HAP-1 (cell line): ENCODE results near the gene HTR7.
"Not testable (repeated sequence)": the region's sequence is repeated elsewhere in the genome, so short reads cannot be mapped to it uniquely, and the experiment has no call there.

Experiments
- DNase-seq, 2 experiments: peaks; one replicate each; pipeline ENCODE4 v3.0.0-alpha.2; 2016 to 2020; ENCODE audit warnings: low spot score in 2 of 2
- H3K27me3 ChIP-seq: fragments of 250-450 bp; sonication (Bioruptor Pico); 2 replicates; pipeline ENCODE4 v1.5.1; 2020; ENCODE audit warnings: low read depth, mild to moderate bottlenecking, moderate library complexity
- H3K36me3 ChIP-seq: fragments of 250-450 bp; sonication (Bioruptor Pico); replicated peaks from 2 replicates; pipeline ENCODE4 v1.5.1; 2020; ENCODE audit warnings: mild to moderate bottlenecking
- H3K4me1 ChIP-seq: fragments of 250-450 bp; sonication (Bioruptor Pico); 2 replicates; pipeline ENCODE4 v1.5.1; 2020; ENCODE audit warnings: mild to moderate bottlenecking
- H3K4me3 ChIP-seq: fragments of 250-450 bp; sonication (Bioruptor Pico); 2 replicates; pipeline ENCODE4 v1.5.1; 2020; ENCODE audit warnings: mild to moderate bottlenecking, moderate library complexity
- H3K9me3 ChIP-seq: fragments of 250-450 bp; sonication (Bioruptor Pico); 2 replicates; pipeline ENCODE4 v1.5.1; 2020; ENCODE audit warnings: mild to moderate bottlenecking, moderate library complexity
- in situ Hi-C: fragments of 300-500 bp; cut with MboI; formaldehyde crosslinking; loops from 3 replicates; pipeline ENCODE4 v1.14.3; 2020; ENCODE audit warnings: low sequenced_read_pairs, inconsistent platforms, mixed read lengths

HTR7 gene

GRCh38 chr10:90847436-90847835, 10.4 kb downstream of the HTR7 start:
- in situ Hi-C loops, result no loop called here
- H3K9me3 ChIP-seq, result peaks cover 10% of the 10 kb centered on the region
- no peaks in the 10 kb centered on the region for H3K36me3 ChIP-seq
- peaks cover 3% of the 10 kb centered on the region; the same call in 1 of the 2 replicates for H3K27me3 ChIP-seq
- DNase-seq, result no peak
- no peak overlapping the region for H3K4me3 ChIP-seq
- no peaks in the 10 kb centered on the region for H3K4me1 ChIP-seq

- Histone ChIP-seq H3K36me3 (no peaks in the 10 kb centered on the region), H3K27me3 (peaks cover 3% of the 10 kb centered on the region; the same call in 1 of the 2 replicates), H3K4me1 (no peaks in the 10 kb centered on the region), H3K9me3 (peaks cover 10% of the 10 kb centered on the region), H3K4me3 (no peak overlapping the region)
- in situ Hi-C loops, result no loop called here
- no peak for DNase-seq
Observed at GRCh38 chr10:90846746-90847145, 11.1 kb downstream of the HTR7 start.

- H3K27me3 ChIP-seq, result peaks cover 3% of the 10 kb centered on the region; the same call in 1 of the 2 replicates
- in situ Hi-C loops, result no loop called here
- peaks cover 5% of the 10 kb centered on the region for H3K9me3 ChIP-seq
- H3K4me1 ChIP-seq, result no peaks in the 10 kb centered on the region
- H3K36me3 ChIP-seq, result no peaks in the 10 kb centered on the region
- H3K4me3 ChIP-seq, result no peak overlapping the region
- no peak for DNase-seq
Observed at GRCh38 chr10:90845726-90846125, 12.1 kb downstream of the HTR7 start.

- in situ Hi-C loops, result no loop called here
- Histone ChIP-seq H3K36me3 (no peaks in the 10 kb centered on the region), H3K4me3 (no peak overlapping the region), H3K4me1 (no peaks in the 10 kb centered on the region), H3K9me3 (no peaks in the 10 kb centered on the region), H3K27me3 (peaks cover 3% of the 10 kb centered on the region; the same call in 1 of the 2 replicates)
- DNase-seq, result no peak
Observed at GRCh38 chr10:90842725-90843124, 15.1 kb downstream of the HTR7 start.

GRCh38 chr10:90837486-90837885, 20.4 kb downstream of the HTR7 start:
- in situ Hi-C loops, result no loop called here
- Histone ChIP-seq H3K27me3 (no peaks in the 10 kb centered on the region), H3K36me3 (no peaks in the 10 kb centered on the region), H3K4me3 (no peak overlapping the region), H3K9me3 (no peaks in the 10 kb centered on the region), H3K4me1 (no peaks in the 10 kb centered on the region)
- DNase-seq, result no peak

GRCh38 chr10:90834326-90834725, 23.5 kb downstream of the HTR7 start:
- no peak overlapping the region for H3K4me3 ChIP-seq
- H3K36me3 ChIP-seq, result no peaks in the 10 kb centered on the region
- no peaks in the 10 kb centered on the region for H3K4me1 ChIP-seq
- no peaks in the 10 kb centered on the region for H3K9me3 ChIP-seq
- in situ Hi-C loops, result no loop called here
- H3K27me3 ChIP-seq, result no peaks in the 10 kb centered on the region
- no peak for DNase-seq

- no peaks in the 10 kb centered on the region for H3K27me3 ChIP-seq
- H3K9me3 ChIP-seq, result no peaks in the 10 kb centered on the region
- no peak for DNase-seq
- no peaks in the 10 kb centered on the region for H3K36me3 ChIP-seq
- no peaks in the 10 kb centered on the region for H3K4me1 ChIP-seq
- in situ Hi-C loops, result no loop called here
- H3K4me3 ChIP-seq, result no peak overlapping the region
Observed at GRCh38 chr10:90832111-90832510, 25.7 kb downstream of the HTR7 start.

- in situ Hi-C loops, result no loop called here
- Histone ChIP-seq H3K9me3 (peaks cover 14% of the 10 kb centered on the region; the same call in 1 of the 2 replicates), H3K4me1 (peaks cover 5% of the 10 kb centered on the region; the same call in 1 of the 2 replicates), H3K27me3 (no peaks in the 10 kb centered on the region), H3K4me3 (no peak overlapping the region), H3K36me3 (no peaks in the 10 kb centered on the region)
- DNase-seq, result peak in 1 of 2 experiments; percentile 39
Observed at GRCh38 chr10:90822508-90822907, 35.3 kb downstream of the HTR7 start.

GRCh38 chr10:90821864-90822263, 36.0 kb downstream of the HTR7 start:
- H3K27me3 ChIP-seq, H3K36me3 ChIP-seq, DNase-seq, H3K4me1 ChIP-seq, H3K4me3 ChIP-seq, in situ Hi-C loops: not testable (repeated sequence)
- H3K9me3 ChIP-seq, result peaks cover 14% of the 10 kb centered on the region; the same call in 1 of the 2 replicates

GRCh38 chr10:90819911-90820310, 37.9 kb downstream of the HTR7 start:
- no peak for DNase-seq
- H3K27me3 ChIP-seq, result no peaks in the 10 kb centered on the region
- H3K4me1 ChIP-seq, result peaks cover 5% of the 10 kb centered on the region; the same call in 1 of the 2 replicates
- H3K9me3 ChIP-seq, result peaks cover 14% of the 10 kb centered on the region; the same call in 1 of the 2 replicates
- no peak overlapping the region for H3K4me3 ChIP-seq
- in situ Hi-C loops, result no loop called here
- no peaks in the 10 kb centered on the region for H3K36me3 ChIP-seq

GRCh38 chr10:90818736-90819135, 39.1 kb downstream of the HTR7 start:
- Histone ChIP-seq H3K9me3 (peaks cover 14% of the 10 kb centered on the region; the same call in 1 of the 2 replicates), H3K36me3 (no peaks in the 10 kb centered on the region), H3K27me3 (no peaks in the 10 kb centered on the region), H3K4me3 (no peak overlapping the region), H3K4me1 (peaks cover 5% of the 10 kb centered on the region; the same call in 1 of the 2 replicates)
- no peak for DNase-seq
- in situ Hi-C loops, result no loop called here

- in situ Hi-C loops, result no loop called here
- Histone ChIP-seq H3K36me3 (no peaks in the 10 kb centered on the region), H3K9me3 (peaks cover 9% of the 10 kb centered on the region; the same call in 1 of the 2 replicates), H3K27me3 (no peaks in the 10 kb centered on the region), H3K4me1 (peaks cover 5% of the 10 kb centered on the region; the same call in 1 of the 2 replicates), H3K4me3 (no peak overlapping the region)
- DNase-seq, result no peak
Observed at GRCh38 chr10:90817128-90817889, 40.5 kb downstream of the HTR7 start.

- in situ Hi-C loops, result no loop called here
- Histone ChIP-seq H3K4me1 (peaks cover 5% of the 10 kb centered on the region; the same call in 1 of the 2 replicates), H3K4me3 (no peak overlapping the region), H3K27me3 (no peaks in the 10 kb centered on the region), H3K9me3 (peaks cover 2% of the 10 kb centered on the region; the same call in 1 of the 2 replicates), H3K36me3 (no peaks in the 10 kb centered on the region)
- DNase-seq, result no peak
Observed at GRCh38 chr10:90816466-90816865, 41.4 kb downstream of the HTR7 start.

- no peaks in the 10 kb centered on the region for H3K4me1 ChIP-seq
- in situ Hi-C loops, result no loop called here
- DNase-seq, result no peak
- no peaks in the 10 kb centered on the region for H3K36me3 ChIP-seq
- no peaks in the 10 kb centered on the region for H3K27me3 ChIP-seq
- H3K4me3 ChIP-seq, result no peak overlapping the region
- H3K9me3 ChIP-seq, result no peaks in the 10 kb centered on the region
Observed at GRCh38 chr10:90813594-90814365, 44.1 kb downstream of the HTR7 start.
